Measurements from ENCODE around the gene DOK3. TPM values are rescaled to one million over a fixed set of nuclear protein-coding genes. Genes with fewer than 3 reads are reported as not detected.

Gene DOK3
- total and polyA plus RNA-seq, 2 experiments from 2014 or later = 3.1 to 3.5 TPM

- no peaks in the 10 kb centered on the region for H3K27me3 ChIP-seq
- no peak overlapping the region for H3K4me3 ChIP-seq
- no peaks in the 10 kb centered on the region for H3K36me3 ChIP-seq (replicated peaks; ENCODE audit: insufficient read depth, low read depth)
- H3K9me2 ChIP-seq (replicated peaks; ENCODE audit: insufficient read depth) = no peaks in the 10 kb centered on the region
- TF ChIP-seq EZH2 (IDR thresholded peaks at IDR 0.05; ENCODE audit: borderline replicate concordance) = no peak
- TF ChIP-seq EZH2phosphoT487 (IDR thresholded peaks at IDR 0.05; ENCODE audit: low read depth, severe bottlenecking, unreplicated experiment) = no peak
- TF ChIP-seq CTCF (IDR thresholded peaks at IDR 0.05; ENCODE audit: poor library complexity) = no peak
- H2AFZ ChIP-seq = no peak overlapping the region
- no peak overlapping the region for H3K4me2 ChIP-seq
- H4K20me1 ChIP-seq (ENCODE audit: insufficient read depth, poor library complexity, severe bottlenecking) = no peaks in the 10 kb centered on the region
- no peaks in the 10 kb centered on the region for H3K79me2 ChIP-seq
- WGBS (ENCODE audit: low lambda C conversion rate, missing lambda C conversion rate) = 95% methylated on average over 10 of the region's 10 CpGs
- H3K4me1 ChIP-seq (ENCODE audit: insufficient read depth) = peaks cover 6% of the 10 kb centered on the region
- no peak overlapping the region for H3K27ac ChIP-seq
- no peak for DNase-seq (ENCODE audit: low spot score)
- no peaks in the 10 kb centered on the region for H3K9me3 ChIP-seq (ENCODE audit: low read depth)
These were observed 27.2 kb downstream of the DOK3 start for GRCh38 chr5:177482359-177482795.

DNA sequence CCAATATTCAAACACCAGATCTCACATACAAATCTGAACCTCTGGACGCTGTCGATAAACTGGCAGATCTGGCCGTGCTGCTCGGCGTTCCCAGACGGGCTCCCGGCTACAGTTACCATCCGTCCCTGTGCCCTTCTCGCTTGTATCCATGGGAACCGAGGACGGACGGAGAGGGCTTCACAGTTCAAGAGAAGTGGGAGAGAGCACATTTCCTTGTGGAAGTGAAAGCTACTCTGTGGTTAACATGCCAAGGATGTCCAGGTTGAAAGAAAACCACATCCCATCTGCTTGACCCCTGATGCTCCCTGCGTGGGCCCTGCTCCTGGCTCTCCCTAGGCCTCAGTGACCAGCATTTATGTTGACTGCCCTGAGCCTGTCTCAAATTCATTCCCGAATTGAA, 29.9 kb downstream of the DOK3 start:
- H3K9me2 ChIP-seq (replicated peaks; ENCODE audit: insufficient read depth) = no peaks in the 10 kb centered on the region
- H2AFZ ChIP-seq = no peak overlapping the region
- no peaks in the 10 kb centered on the region for H3K27me3 ChIP-seq
- H3K9me3 ChIP-seq (ENCODE audit: low read depth) = no peaks in the 10 kb centered on the region
- no peak for TF ChIP-seq EZH2phosphoT487 (IDR thresholded peaks at IDR 0.05; ENCODE audit: low read depth, severe bottlenecking, unreplicated experiment)
- no peak for TF ChIP-seq EZH2 (IDR thresholded peaks at IDR 0.05; ENCODE audit: borderline replicate concordance)
- TF ChIP-seq CTCF (IDR thresholded peaks at IDR 0.05; ENCODE audit: poor library complexity) = no peak
- WGBS (ENCODE audit: low lambda C conversion rate, missing lambda C conversion rate) = 86% methylated on average over 14 of the region's 14 CpGs
- H4K20me1 ChIP-seq (ENCODE audit: insufficient read depth, poor library complexity, severe bottlenecking) = no peaks in the 10 kb centered on the region
- H3K36me3 ChIP-seq (replicated peaks; ENCODE audit: insufficient read depth, low read depth) = no peaks in the 10 kb centered on the region
- no peak for DNase-seq (ENCODE audit: low spot score)
- no peak overlapping the region for H3K4me2 ChIP-seq
- H3K79me2 ChIP-seq = no peaks in the 10 kb centered on the region
- H3K4me1 ChIP-seq (ENCODE audit: insufficient read depth) = peaks cover 6% of the 10 kb centered on the region
- H3K27ac ChIP-seq = peak overlapping the region; percentile 69
- H3K4me3 ChIP-seq = no peak overlapping the region

- peaks cover 6% of the 10 kb centered on the region for H3K4me1 ChIP-seq (ENCODE audit: insufficient read depth)
- H3K27me3 ChIP-seq = no peaks in the 10 kb centered on the region
- H3K36me3 ChIP-seq (replicated peaks; ENCODE audit: insufficient read depth, low read depth) = no peaks in the 10 kb centered on the region
- no peak overlapping the region for H3K4me3 ChIP-seq
- no peak overlapping the region for H2AFZ ChIP-seq
- DNase-seq (ENCODE audit: low spot score) = peak; percentile 56
- 67% methylated on average over 17 of the region's 18 CpGs for WGBS (ENCODE audit: low lambda C conversion rate, missing lambda C conversion rate)
- no peaks in the 10 kb centered on the region for H3K79me2 ChIP-seq
- H3K4me2 ChIP-seq = no peak overlapping the region
- no peaks in the 10 kb centered on the region for H3K9me2 ChIP-seq (replicated peaks; ENCODE audit: insufficient read depth)
- TF ChIP-seq CTCF (IDR thresholded peaks at IDR 0.05; ENCODE audit: poor library complexity) (no peak), EZH2phosphoT487 (IDR thresholded peaks at IDR 0.05; ENCODE audit: low read depth, severe bottlenecking, unreplicated experiment) (no peak), EZH2 (IDR thresholded peaks at IDR 0.05; ENCODE audit: borderline replicate concordance) (no peak)
- no peaks in the 10 kb centered on the region for H3K9me3 ChIP-seq (ENCODE audit: low read depth)
- no peaks in the 10 kb centered on the region for H4K20me1 ChIP-seq (ENCODE audit: insufficient read depth, poor library complexity, severe bottlenecking)
- peak overlapping the region; percentile 69 for H3K27ac ChIP-seq
These were observed 30.6 kb downstream of the DOK3 start for GRCh38 chr5:177478711-177479646.
